Stimulated activated CD8-positive, alpha-beta memory T cell treated with anti-CD3 and anti-CD28 coated beads, Interleukin-7, amount 100 ng/mL, for 24 hours (primary cell): ENCODE results near the gene SHOC1.
"Not testable (repeated sequence)": the region's sequence is repeated elsewhere in the genome, so short reads cannot be mapped to it uniquely, and the experiment has no call there.

Source experiments
- DNase-seq: peaks from one replicate; pipeline ENCODE4 v3.0.0-alpha.2; 2020; ENCODE audit warnings: low read depth

SHOC1 gene

DNA sequence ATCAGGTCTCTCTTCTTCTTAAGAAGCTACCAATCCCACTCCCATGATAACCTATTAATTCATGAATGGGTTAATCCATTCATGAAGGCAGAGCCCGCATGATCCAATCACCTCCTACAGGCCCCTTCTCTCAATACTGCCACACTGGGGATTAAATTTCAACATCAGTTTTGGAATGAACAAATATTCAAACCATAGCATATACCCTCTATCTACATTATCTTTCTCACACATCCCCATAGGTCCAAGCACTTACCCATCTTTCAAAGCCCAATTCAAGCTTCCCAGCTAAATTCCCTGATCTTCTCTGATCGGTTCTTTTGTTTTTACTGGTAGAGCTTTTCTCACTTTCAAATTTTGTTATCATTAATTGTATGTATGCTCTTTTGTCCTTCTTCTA, 10.5 kb upstream of the SHOC1 start:
- no peak for DNase-seq

DNA sequence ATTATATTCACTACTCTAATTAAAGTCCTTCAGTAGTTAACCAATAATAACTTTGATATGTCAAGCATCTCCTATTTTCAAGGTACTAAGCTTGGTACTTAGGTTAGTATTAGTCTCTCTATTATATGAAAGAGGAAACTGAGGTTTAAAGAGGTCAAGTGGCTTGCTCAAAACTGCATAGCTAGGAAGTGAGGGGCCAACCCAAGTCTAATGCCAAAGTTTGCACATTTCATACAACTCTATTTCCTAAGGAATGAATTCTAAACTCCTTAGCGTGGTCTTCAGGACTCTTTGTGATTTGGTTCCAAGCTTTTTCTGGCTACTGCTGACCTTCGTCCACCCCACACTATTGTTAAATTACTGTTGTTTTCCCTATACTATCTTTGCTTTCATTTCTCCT, 9.9 kb upstream of the SHOC1 start:
- DNase-seq = no peak

DNA sequence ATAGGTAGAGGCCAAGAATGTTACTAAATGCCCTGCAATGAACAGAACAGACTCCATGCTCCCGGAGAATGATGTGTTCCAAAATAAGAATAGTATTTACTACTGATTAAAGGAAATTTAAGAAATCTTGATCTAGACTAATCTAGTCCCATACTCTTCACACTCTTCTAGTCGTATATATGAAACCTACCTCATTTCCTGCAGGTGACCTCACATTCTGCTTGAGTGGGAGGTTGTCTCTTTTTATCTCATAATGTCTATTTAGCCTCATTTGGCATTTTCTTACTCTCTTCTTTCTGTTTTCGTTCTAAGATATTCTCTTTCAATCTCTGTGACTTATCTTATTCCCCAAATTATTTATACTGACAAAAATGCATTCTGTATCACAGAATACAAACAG, 9.2 kb upstream of the SHOC1 start:
- DNase-seq = no peak

DNA sequence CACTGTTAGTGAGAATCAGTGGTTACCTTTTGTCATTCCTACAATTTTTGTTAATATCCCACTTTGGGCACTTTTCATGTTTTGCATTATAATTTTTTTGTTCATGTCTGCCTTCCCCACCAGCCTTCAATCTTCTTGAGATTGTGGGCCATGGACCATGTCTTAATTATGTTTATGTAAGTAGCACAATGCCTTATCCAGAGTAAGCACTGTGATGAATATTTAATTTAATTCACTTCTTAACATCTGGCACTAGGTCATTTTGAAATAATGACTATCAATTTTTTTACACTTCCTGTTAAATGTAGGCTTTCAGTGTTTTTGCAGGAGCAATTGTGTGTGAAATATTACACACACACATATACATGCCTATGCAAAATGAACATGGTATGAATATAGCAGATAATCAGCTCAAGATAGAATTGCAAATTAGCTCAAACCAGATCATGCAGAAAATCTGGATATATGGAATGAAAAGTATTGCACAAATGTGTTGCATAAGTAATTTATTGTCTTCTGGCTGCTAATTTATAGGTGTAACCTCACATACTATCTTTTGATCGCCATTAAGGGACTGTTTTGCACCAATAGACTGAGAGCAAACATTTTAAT, 5.3 kb upstream of the SHOC1 start:
- no peak for DNase-seq

DNA sequence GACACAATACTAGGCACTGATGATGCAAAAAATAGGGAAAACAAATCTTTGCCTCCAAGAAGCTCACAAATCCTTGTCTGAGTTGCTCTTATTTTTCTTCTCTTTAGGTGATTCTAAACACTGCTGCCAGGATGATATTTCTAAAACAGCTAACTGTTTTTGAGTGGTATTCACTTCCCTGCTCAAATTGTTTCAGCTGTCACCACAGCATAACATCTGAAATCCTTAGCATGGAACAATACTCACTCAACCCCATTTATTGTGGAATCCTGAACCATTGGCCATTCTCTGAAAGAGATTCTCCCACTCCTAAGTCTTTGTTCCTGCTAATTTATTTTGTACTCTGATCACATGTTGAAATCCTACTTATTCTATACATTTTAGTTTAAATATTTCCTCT, 4.8 kb upstream of the SHOC1 start:
- no peak for DNase-seq

DNA sequence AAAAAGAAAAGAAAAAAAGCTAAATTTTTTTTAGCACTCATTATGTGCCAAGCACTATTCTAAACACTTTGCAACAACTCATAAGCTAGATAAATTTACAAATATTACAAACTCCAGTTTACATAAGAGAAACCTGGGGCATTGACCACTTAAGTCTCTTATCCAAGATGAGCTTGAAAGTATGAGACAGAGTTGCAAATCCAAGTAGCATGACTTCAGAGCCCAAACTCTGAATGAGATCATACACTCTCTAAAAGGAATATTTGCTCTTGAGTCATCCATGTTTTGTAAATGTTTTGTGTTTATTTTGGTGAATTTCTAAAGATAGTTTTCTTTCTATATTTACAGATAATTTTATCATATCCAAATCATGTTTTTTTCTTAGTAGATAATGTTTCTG, 4.0 kb upstream of the SHOC1 start:
- DNase-seq = no peak

DNA sequence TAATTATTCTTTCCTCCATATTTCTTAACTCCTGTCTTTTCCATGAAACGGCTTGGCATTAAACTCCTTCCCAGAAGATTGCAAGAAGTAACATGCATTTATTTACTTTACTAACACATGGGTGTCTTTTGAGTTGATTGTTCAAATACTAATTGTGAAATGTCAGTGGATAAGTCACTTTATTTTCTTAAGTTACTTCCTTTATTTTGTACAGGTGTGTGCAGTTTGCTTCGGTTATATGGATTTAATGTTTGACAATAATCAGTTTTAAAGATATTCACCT, 761 bp upstream of the SHOC1 start:
- DNase-seq = no peak

DNA sequence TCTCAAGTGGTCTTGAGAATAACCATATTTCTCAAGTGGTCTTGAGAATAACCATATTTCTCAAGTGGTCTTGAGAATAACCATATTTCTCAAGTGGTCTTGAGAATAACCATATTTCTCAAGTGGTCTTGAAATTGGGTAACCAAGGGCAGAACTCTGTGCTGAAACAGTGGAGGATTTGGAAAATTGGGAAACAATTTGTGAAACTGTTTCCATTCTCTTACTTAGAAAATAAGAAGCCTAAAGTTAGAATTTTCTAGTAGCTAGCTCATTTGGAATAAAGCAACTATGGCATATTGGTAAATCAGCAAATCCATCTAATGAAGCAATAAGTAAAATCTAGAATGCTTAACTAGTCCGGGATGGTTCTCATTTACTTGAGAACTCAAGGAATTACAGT, 2.9 kb downstream of the SHOC1 start:
- DNase-seq = not testable (repeated sequence)

DNA sequence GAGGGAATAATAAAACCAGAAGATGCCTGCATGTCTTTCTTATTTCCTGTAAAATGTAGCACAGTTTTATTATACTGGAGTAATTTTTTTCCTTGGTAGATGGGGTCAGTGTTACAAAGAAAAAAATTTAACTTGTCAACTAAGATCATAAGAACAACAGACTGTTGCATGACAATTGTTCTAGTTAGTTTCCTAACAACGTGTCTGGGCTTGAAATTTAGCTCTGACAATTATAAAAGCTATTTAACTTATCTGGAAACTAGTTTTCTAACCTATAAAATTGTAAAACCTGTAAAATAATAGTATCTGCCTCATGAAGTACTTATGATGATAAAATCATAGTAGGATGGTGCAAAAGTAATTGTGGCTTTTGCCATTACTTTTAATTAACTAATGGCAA, 4.9 kb downstream of the SHOC1 start:
- no peak for DNase-seq

DNA sequence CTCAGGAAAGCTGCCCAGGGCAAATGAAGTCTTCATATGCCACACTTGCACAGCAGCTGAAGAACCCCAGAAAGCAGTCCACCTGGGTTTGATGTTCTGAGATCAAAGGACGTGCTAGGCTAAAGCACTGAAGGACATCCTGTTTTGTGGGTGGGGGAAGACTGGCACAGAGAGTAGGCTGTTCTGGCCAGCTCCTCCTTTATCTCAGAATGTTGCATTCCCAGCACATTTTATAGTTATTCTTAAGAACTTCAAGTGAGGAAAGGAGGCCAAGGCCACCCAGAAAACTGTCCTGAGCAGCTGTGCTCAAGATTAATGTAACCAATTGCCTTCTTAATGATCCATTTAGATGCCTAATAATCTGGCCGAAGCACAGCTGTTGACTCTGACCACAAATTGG, 10.9 kb downstream of the SHOC1 start:
- DNase-seq = no peak

DNA sequence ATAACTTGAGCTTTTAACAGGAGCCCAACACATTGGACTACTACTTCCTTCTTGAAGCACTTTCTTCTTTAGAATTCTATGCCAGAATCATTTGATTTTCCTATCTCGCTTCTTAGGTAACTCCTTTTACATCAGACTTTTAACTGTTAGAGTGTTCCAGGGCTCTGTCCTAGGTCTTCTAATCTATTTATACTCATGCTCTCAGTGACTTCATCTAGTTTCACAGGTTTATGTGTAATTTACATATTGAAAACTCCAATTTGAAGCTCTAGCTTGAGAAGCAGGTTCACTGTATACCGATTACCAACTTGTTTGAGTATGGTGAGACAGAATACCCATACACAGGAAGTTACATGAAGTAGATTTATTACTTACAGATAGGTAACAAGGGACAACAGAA, 11.3 kb downstream of the SHOC1 start:
- no peak for DNase-seq

DNA sequence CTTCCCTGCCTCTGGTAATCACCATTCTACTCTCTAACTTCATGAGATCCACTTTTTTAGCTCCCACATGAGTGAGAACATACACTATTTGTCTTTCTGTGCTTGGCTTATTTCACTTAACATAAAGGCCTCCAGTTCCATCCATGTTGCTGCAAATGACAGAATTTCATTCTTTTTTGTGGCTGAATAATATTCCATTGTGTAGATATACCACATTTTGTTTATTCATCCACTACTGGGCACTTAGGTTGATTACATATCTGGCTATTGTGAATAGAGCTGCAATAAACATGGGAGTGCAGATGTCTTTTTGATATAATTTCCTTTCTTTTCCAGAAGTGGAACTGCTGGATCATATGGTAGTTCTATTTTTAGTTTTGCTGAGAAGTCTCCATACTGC, 28.7 kb downstream of the SHOC1 start:
- no peak for DNase-seq

DNA sequence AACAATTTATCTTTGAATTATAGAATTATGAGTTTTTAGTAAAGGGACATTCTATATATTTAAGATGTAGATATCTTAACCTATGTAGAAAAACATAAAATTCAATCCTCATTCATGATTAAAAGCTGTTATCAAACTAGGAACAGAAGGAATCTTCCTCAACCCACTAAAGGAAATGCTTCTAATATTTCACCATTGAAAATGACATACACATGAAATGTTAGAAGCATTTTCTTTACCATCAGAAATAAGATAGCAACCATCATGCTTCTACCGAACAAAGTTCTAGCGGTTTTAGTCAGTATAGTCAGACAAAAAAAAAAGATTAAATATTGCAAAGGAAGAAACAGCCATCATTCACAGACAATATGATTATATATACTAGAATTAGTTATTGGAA, 32.2 kb downstream of the SHOC1 start:
- no peak for DNase-seq

DNA sequence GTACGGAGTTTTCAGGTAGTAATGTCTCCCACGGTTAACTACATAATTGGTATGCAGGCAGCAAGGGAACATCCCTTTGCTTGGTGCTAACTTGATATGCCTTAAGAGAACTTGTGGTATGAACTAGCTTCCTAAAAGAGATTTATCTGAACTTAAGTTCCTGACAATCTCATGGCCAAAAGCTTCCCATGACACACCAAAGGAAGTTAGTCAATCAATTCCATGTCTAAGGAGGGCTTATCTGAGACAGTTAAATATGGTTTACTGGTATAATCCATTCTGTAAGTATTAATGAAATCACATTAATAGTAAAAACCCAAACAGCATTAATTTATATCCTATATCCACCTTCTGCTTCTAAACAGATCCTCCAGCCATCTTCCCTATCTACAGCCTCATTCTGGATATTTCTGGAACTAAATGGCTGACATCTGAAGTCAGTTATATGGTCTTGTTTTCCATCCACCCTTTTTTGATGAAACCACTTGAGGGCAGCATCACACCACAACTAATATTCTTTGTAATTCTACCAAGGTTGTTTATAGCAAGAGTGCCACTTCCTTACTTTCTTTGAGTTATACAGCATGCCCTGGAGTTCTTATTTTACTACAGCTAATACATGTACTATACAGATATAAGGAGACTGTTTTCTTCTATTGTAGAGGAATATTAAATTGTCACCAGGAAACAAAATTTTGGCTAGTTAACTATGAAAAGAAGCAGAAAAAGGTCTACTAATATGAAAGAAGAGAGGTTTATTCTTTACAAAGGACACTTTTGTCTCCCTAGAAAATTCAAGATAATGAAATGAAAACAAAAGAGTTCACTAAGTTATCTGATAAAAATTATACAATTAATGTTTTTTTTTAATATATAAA, 34.7 kb downstream of the SHOC1 start:
- DNase-seq = no peak

DNA sequence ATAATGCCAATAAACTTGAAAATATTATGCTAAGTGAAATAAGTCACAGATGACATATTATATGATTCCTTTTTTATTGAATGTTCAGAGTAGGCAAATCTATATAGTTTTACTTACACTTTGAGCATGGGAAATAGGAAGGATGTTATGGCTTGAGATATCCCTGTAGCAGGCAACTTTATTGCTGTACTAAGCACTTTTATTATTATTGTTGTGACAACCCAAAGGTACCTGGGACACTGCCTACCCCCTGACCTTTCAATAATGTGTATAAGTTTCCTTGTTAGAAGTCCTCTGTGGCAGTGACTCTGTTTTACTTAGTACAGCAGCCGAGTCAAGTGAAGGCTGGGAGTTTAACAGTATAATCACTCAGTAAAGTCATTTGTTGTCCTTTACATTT, 39.9 kb downstream of the SHOC1 start:
- DNase-seq = no peak

DNA sequence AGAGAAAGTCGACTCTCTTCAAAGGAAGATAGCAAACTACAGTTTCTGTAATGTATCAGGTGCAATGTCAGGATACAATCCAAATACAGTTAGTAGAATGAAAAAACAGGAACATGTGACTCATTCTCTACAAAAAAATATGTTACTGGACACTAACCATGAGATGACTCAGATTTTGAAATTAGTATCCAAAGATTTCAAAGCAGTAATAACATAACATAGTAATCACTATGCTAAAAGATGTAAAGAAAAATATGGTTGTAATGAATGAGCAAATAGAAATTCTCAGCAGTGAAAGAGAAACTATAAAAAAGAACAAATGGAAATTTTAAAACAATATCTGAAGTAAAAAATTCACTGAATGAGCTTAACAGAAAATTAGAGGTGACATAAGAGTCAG, 42.3 kb downstream of the SHOC1 start:
- DNase-seq = no peak
